Endothelial cell of umbilical vein (primary cell): ENCODE data around the gene ANKRD16. TPM values are rescaled to one million over a fixed set of nuclear protein-coding genes. Genes with fewer than 3 reads are reported as not detected.
"Not testable (repeated sequence)": the region's sequence is repeated elsewhere in the genome, so short reads cannot be mapped to it uniquely, and the experiment has no call there.

Experiments
- BruUV-seq: library from RNA; stranded (reverse); fragments of 400-500 nt; replicated peaks from 2 replicates; lab custom pipeline; 2021; lab: Mats Ljungman, UMichigan
- CTCF ChIA-PET: fragments of 300-600, 350-600 bp; sonication (Branson Sonifier 250); formaldehyde crosslinking; loops from one replicate; lab custom pipeline; 2021; ENCODE audit warnings: antibody characterized with exemption, inconsistent platforms; lab: Charles Lee
- POLR2A ChIA-PET: fragments of 300-600, 350-600 bp; sonication (Branson Sonifier 250); formaldehyde crosslinking; loops from one replicate; lab custom pipeline; 2021; ENCODE audit warnings: antibody characterized with exemption, inconsistent platforms; lab: Charles Lee
- DNase-seq: peaks from one replicate; pipeline ENCODE4 v3.0.0-alpha.2; 2011; ENCODE audit warnings: low read depth, low spot score
- FAIRE-seq: peaks from 2 replicates; lab custom pipeline; 2011; peaks lifted over from hg19 to GRCh38; lab: Jason Lieb, UNC
- H2AFZ ChIP-seq: 2 replicates; pipeline ENCODE4 v1.6.0; 2012; ENCODE audit warnings: low read depth, low read length, control low read depth, inconsistent platforms
- H3K27ac ChIP-seq: 2 replicates; pipeline ENCODE4 v1.5.1; 2011; ENCODE audit warnings: low read depth, mild to moderate bottlenecking, control low read depth, low read length, moderate library complexity; ENCODE audit not compliant: insufficient read depth
- H3K27me3 ChIP-seq, 2 experiments: 2 replicates each; pipeline versions ENCODE4 v1.6.0 to v1.6.1; 2011; ENCODE audit warnings: low read length in 2 of 2, mixed read lengths in 1 of 2; ENCODE audit not compliant: control insufficient read depth in 2 of 2, insufficient read depth in 2 of 2
- H3K36me3 ChIP-seq, 2 experiments: 2 replicates in 1 of 2; 3 replicates in 1 of 2; pipeline ENCODE4 v1.5.1; 2011; ENCODE audit warnings: low read length in 2 of 2, mild to moderate bottlenecking in 1 of 2, moderate library complexity in 1 of 2; ENCODE audit not compliant: control insufficient read depth in 2 of 2, insufficient read depth in 2 of 2; ENCODE audit errors: extremely low read depth in 1 of 2
- H3K4me1 ChIP-seq: 3 replicates; pipeline ENCODE4 v1.5.1; 2011; ENCODE audit warnings: mild to moderate bottlenecking, low read length; ENCODE audit not compliant: control insufficient read depth, insufficient read depth; ENCODE audit errors: extremely low read depth
- H3K4me2 ChIP-seq: 2 replicates; pipeline ENCODE4 v1.6.1; 2011; ENCODE audit warnings: low read length, control low read depth, mixed read lengths; ENCODE audit not compliant: insufficient read depth
- H3K4me3 ChIP-seq, 3 experiments: fragments of 200-600 bp in 1 of 3; sonication (generic), shearing (Covaris generic) in 1 of 3; replicated peaks in 1 of 3; 2 replicates each; pipeline ENCODE4 v1.5.1; 2011 to 2016; ENCODE audit warnings: control low read depth in 3 of 3, low read length in 3 of 3, mild to moderate bottlenecking in 2 of 3, inconsistent platforms in 1 of 3, low read depth in 1 of 3, moderate library complexity in 1 of 3; ENCODE audit not compliant: insufficient read depth in 1 of 3
- H3K79me2 ChIP-seq: 2 replicates; pipeline ENCODE4 v1.6.0; 2012; ENCODE audit warnings: low read length, inconsistent platforms; ENCODE audit not compliant: control insufficient read depth, insufficient read depth
- H3K9ac ChIP-seq: replicated peaks from 2 replicates; pipeline ENCODE3; 2011; ENCODE audit warnings: low read length, control low read depth; ENCODE audit not compliant: insufficient read depth; ENCODE audit errors: extremely low read depth
- H3K9me1 ChIP-seq: replicated peaks from 3 replicates; pipeline ENCODE4 v1.6.0; 2011; ENCODE audit warnings: mild to moderate bottlenecking, low read length; ENCODE audit not compliant: control insufficient read depth, insufficient read depth; ENCODE audit errors: extremely low read depth
- H3K9me3 ChIP-seq: replicated peaks from 2 replicates; pipeline ENCODE4 v1.5.1; 2012; ENCODE audit warnings: low read length, inconsistent platforms; ENCODE audit not compliant: control insufficient read depth, insufficient read depth
- H4K20me1 ChIP-seq: replicated peaks from 2 replicates; pipeline ENCODE3; 2011; ENCODE audit warnings: mild to moderate bottlenecking, low read length; ENCODE audit not compliant: control insufficient read depth, insufficient read depth; ENCODE audit errors: extremely low read depth
- EZH2 ChIP-seq: IDR thresholded peaks from 2 replicates; pipeline ENCODE4 v1.6.1; 2012; ENCODE audit warnings: borderline replicate concordance, low read depth, mild to moderate bottlenecking, moderate library complexity, low read length, inconsistent platforms; ENCODE audit not compliant: severe bottlenecking
- FOS ChIP-seq: IDR thresholded peaks from 2 replicates; pipeline ENCODE4 v1.6.1; 2011; ENCODE audit warnings: mild to moderate bottlenecking, low read length, moderate library complexity, borderline replicate concordance; ENCODE audit not compliant: insufficient read depth
- GATA2 ChIP-seq: IDR thresholded peaks from 2 replicates; pipeline ENCODE4 v1.7.0; 2011; ENCODE audit warnings: low read depth, mild to moderate bottlenecking, moderate library complexity, mixed read lengths, low read length; ENCODE audit not compliant: insufficient read length, insufficient read depth
- JUN ChIP-seq: IDR thresholded peaks from 2 replicates; pipeline ENCODE4 v1.6.1; 2011; ENCODE audit warnings: borderline replicate concordance, low read depth; ENCODE audit not compliant: insufficient read length, insufficient read depth
- MAX ChIP-seq: IDR thresholded peaks from 2 replicates; pipeline ENCODE4 v1.6.1; 2011; ENCODE audit not compliant: insufficient read depth, insufficient read length
- MYC ChIP-seq: IDR thresholded peaks from one replicate; pipeline ENCODE4 v1.6.1; 2011; ENCODE audit warnings: mild to moderate bottlenecking, low read depth, low read length
- POLR2A ChIP-seq: IDR thresholded peaks from 2 replicates; pipeline ENCODE4 v1.6.1; 2012; ENCODE audit warnings: low read depth, mild to moderate bottlenecking, control low read depth, low read length
- POLR2AphosphoS5 ChIP-seq: IDR thresholded peaks from 2 replicates; pipeline ENCODE4 v1.6.1; 2012; ENCODE audit warnings: low read depth, mild to moderate bottlenecking, control low read depth, low read length, moderate library complexity; ENCODE audit not compliant: insufficient read depth
- dilution Hi-C: fragments of 300-500 bp; cut with MboI; formaldehyde crosslinking; loops from one replicate; pipeline ENCODE4 v1.15.0; 2019; ENCODE audit warnings: low sequenced_read_pairs; ENCODE audit not compliant: extremely low pct_ligation_motif_present
- intact Hi-C: fragments of 100-400 bp; cut with micrococcal nuclease; formaldehyde crosslinking; loops from one replicate; pipeline ENCODE4 v1.10.0; 2022
- polyA plus RNA-seq, 4 experiments: library from polyadenylated mRNA; depleted of rRNA in 3 of 4; stranded (reverse) in 3 of 4; unstranded in 1 of 4; fragments of >200 nt; gene quantifications; 2 replicates each; pipeline versions ENCODE4 v1.2.1 to v1.2.3, GENCODE V29; 2011 to 2012; ENCODE audit warnings: missing spikeins in 1 of 4
- total RNA-seq: library from RNA; stranded (reverse); gene quantifications from 2 replicates; pipeline ENCODE4 v1.2.3, GENCODE V29; 2021
- TF ChIP-seq, protein P1 (sequence below), 2 donors: IDR thresholded peaks; 1 replicate in 1 of 2; 2 replicates in 1 of 2; pipeline ENCODE4 v1.5.1; 2011; ENCODE audit warnings: low read length in 2 of 2, mild to moderate bottlenecking in 2 of 2, moderate library complexity in 2 of 2, control low read depth in 1 of 2, inconsistent platforms in 1 of 2, low read depth in 1 of 2; ENCODE audit not compliant: insufficient read depth in 1 of 2; ENCODE audit errors: extremely low read depth in 1 of 2

The ANKRD16 gene
- total and polyA plus RNA-seq, 2 donors (not counting 3 experiments of a cell fraction or from before 2014, with no cell fraction given): 6.9 to 8.0 TPM

DNA sequence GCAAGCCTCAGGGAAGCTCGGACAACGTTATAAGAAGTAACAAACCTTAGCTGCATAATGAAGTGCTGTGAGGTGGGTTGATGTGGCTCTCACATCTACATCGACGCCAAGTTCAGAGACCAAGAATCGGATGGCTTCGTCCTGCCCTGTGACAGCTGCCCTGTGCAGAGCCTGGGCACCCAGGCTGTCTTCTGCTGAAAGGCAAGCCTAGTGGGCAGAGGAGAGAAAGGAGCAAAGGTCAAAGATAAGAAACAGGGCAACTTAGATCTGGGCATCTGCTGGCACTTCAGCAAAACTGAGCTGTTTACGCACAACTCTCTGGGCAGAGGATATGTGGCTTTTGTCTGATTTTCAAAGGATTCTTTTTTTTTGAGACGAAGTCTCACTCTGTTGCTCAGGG lies 6.7 kb downstream of the ANKRD16 start:
- no peaks in the 10 kb centered on the region for H3K79me2 ChIP-seq
- H4K20me1 ChIP-seq: no peaks in the 10 kb centered on the region
- peaks cover 4 to 10% of the 10 kb centered on the region in 2 experiments for H3K36me3 ChIP-seq
- DNase-seq (no peak), FAIRE-seq (no peak)
- no peak overlapping the region for H3K9ac ChIP-seq
- no peak overlapping the region for H2AFZ ChIP-seq
- no peaks in the 10 kb centered on the region for H3K9me1 ChIP-seq
- dilution Hi-C loops (no loop called here), intact Hi-C loops (no loop called here)
- no TSS peak for BruUV-seq
- H3K9me3 ChIP-seq: no peaks in the 10 kb centered on the region
- ChIA-PET CTCF (no interaction called here), POLR2A (no interaction called here)
- H3K4me3 ChIP-seq: no peak overlapping the region
- no peak overlapping the region for H3K27ac ChIP-seq
- TF ChIP-seq GATA2 (no peak), MYC (no peak), POLR2A (no peak), JUN (no peak), POLR2AphosphoS5 (no peak), MAX (no peak), FOS (no peak), EZH2 (no peak)
- TF ChIP-seq, protein P1, sequence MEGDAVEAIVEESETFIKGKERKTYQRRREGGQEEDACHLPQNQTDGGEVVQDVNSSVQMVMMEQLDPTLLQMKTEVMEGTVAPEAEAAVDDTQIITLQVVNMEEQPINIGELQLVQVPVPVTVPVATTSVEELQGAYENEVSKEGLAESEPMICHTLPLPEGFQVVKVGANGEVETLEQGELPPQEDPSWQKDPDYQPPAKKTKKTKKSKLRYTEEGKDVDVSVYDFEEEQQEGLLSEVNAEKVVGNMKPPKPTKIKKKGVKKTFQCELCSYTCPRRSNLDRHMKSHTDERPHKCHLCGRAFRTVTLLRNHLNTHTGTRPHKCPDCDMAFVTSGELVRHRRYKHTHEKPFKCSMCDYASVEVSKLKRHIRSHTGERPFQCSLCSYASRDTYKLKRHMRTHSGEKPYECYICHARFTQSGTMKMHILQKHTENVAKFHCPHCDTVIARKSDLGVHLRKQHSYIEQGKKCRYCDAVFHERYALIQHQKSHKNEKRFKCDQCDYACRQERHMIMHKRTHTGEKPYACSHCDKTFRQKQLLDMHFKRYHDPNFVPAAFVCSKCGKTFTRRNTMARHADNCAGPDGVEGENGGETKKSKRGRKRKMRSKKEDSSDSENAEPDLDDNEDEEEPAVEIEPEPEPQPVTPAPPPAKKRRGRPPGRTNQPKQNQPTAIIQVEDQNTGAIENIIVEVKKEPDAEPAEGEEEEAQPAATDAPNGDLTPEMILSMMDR (IDR thresholded peaks at IDR 0.05; ENCODE audit: extremely low read depth in 1 of 2, insufficient read depth in 1 of 2, low read depth in 1 of 2, low read length in 2 of 2): no peak
- no peaks in the 10 kb centered on the region for H3K27me3 ChIP-seq
- H3K4me1 ChIP-seq: no peaks in the 10 kb centered on the region
- H3K4me2 ChIP-seq: no peak overlapping the region

DNA sequence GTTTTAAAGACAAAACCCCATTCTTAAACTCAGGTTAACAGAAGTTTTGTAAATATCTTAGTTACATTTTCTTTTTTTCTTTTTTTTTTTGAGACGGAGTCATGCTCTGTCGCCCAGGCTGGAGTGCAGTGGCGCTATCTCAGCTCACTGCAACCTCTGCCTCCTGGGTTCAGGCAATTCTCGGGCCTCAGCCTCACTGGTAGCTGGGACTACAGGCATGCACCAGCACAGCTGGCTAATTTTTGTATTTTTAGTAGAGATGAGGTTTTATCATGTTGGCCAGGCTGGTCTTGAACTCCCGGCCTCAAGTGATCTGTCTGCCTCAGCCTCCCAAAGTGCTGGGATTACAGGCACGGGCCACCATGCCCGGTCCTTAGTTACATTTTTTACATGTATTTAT lies 12.7 kb downstream of the ANKRD16 start:
- H4K20me1 ChIP-seq, DNase-seq, H3K4me1 ChIP-seq, intact Hi-C loops, H3K9ac ChIP-seq, H3K4me3 ChIP-seq, H3K9me1 ChIP-seq, H3K79me2 ChIP-seq, dilution Hi-C loops, H2AFZ ChIP-seq, H3K27ac ChIP-seq, H3K27me3 ChIP-seq, FAIRE-seq, H3K4me2 ChIP-seq, H3K9me3 ChIP-seq, BruUV-seq: not testable (repeated sequence)
- H3K36me3 ChIP-seq: peaks cover 4 to 11% of the 10 kb centered on the region in 2 experiments
- ChIA-PET POLR2A (interaction anchor here (1.0 kb wide), 1 partner anchor 64 kb away, joined by 3 read pairs; the partner anchor contains the start of gene GDI2), CTCF (interaction anchor here (1.3 to 1.7 kb wide), 3 partner anchors 8 to 13 kb away, joined by 3 to 8 read pairs (median 5); partner anchors contain the start of genes ANKRD16 and FBH1)
